Left ventricle myocardium inferior (tissue), 1 donor: ENCODE results near the gene PNMA8C. TPM values are rescaled to one million over a fixed set of nuclear protein-coding genes. Genes with fewer than 3 reads are reported as not detected.

Experiments used
- DNase-seq: peaks from one replicate; pipeline ENCODE4 v3.0.0-alpha.2; 2020
- H3K27ac ChIP-seq: fragments of 200-600 bp; replicated peaks from 2 replicates; pipeline ENCODE4 v1.8.0; 2021
- H3K27me3 ChIP-seq: fragments of 200-600 bp; 2 replicates; pipeline ENCODE4 v1.8.0; 2021; ENCODE audit warnings: low read depth
- H3K36me3 ChIP-seq: fragments of 200-600 bp; 2 replicates; pipeline ENCODE4 v1.8.0; 2021
- H3K4me1 ChIP-seq: fragments of 200-600 bp; 2 replicates; pipeline ENCODE4 v1.8.0; 2021
- H3K4me3 ChIP-seq: fragments of 200-600 bp; 2 replicates; pipeline ENCODE4 v1.8.0; 2021; ENCODE audit warnings: mild to moderate bottlenecking, moderate library complexity
- H3K9me3 ChIP-seq: fragments of 200-600 bp; replicated peaks from 2 replicates; pipeline ENCODE4 v1.8.0; 2021
- CTCF ChIP-seq: fragments of 200-600 bp; IDR thresholded peaks from 2 replicates; pipeline ENCODE4 v1.8.0; 2021; ENCODE audit warnings: antibody characterized with exemption, mild to moderate bottlenecking, borderline replicate concordance
- intact Hi-C: fragments of 100-400 bp; cut with micrococcal nuclease; formaldehyde crosslinking; loops from one replicate; pipeline ENCODE4 v1.11.0; 2022
- total RNA-seq: library from RNA; stranded (reverse); fragmentation: NEBNext Ultra II Directional; extraction: Animal tissue kit (Norgen Biotek cat#: 25700); gene quantifications from one replicate; pipeline ENCODE4 v1.2.1, GENCODE V29; 2021
- donor health status: DM: no; HTN: yes; CAD: no; lungs with severe emphysema.

Gene PNMA8C
- total RNA-seq, 1 donor from 2014 or later: not detected

GRCh38 chr19:46471116-46471733, 42.5 kb upstream of the PNMA8C start, which contains the start of gene PNMA8A:
Gene PNMA8A, minus strand, starts transcription at chr19:46471563. Its CDS starts 528 bp downstream, at chr19:46471035.
- H3K27ac ChIP-seq: peak within 1 kb of the TSS; percentile 78
- peaks cover 36% of the 10 kb centered on the region for H3K27me3 ChIP-seq
- H3K4me1 ChIP-seq: peaks cover 14% of the 10 kb centered on the region
- no peaks in the 10 kb centered on the region for H3K9me3 ChIP-seq
- no peaks in the 10 kb centered on the region for H3K36me3 ChIP-seq
- peak; percentile 74 for DNase-seq
- intact Hi-C loops: no loop called here
- H3K4me3 ChIP-seq: peak within 1 kb of the TSS; percentile 69
- TF ChIP-seq CTCF: no peak

DNA sequence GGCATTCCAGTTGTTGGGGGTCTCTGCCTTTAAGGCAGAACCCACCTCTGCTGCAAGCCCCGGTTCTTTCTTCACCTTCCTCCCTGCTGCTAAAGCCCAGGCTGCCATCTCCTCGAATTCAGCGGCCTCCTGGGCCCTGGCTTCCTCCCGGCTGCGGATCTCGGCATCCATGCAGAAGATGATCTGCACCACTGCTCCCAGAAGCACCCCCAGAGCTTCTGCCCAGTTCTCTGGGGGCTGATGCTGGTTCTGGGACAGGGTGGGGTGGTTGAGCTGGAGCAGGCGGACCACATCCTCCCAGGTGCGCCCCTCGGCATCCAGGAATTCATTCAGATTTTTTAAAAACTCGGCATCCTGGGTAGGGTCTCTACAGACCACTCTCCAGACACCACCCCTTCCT, 41.6 kb upstream of the PNMA8C start:
- intact Hi-C loops: no loop called here
- Histone ChIP-seq H3K4me3 (peak overlapping the region; percentile 69), H3K9me3 (no peaks in the 10 kb centered on the region), H3K36me3 (no peaks in the 10 kb centered on the region), H3K4me1 (peaks cover 14% of the 10 kb centered on the region), H3K27me3 (peaks cover 36% of the 10 kb centered on the region), H3K27ac (peak overlapping the region; percentile 78)
- no peak for TF ChIP-seq CTCF
- DNase-seq: no peak

- no peak for DNase-seq
- intact Hi-C loops: no loop called here
- H3K27me3 ChIP-seq: peaks cover 29% of the 10 kb centered on the region
- H3K27ac ChIP-seq: peak overlapping the region; percentile 78
- TF ChIP-seq CTCF: no peak
- no peaks in the 10 kb centered on the region for H3K9me3 ChIP-seq
- no peak overlapping the region for H3K4me3 ChIP-seq
- H3K36me3 ChIP-seq: no peaks in the 10 kb centered on the region
- peaks cover 14% of the 10 kb centered on the region for H3K4me1 ChIP-seq
Measured at GRCh38 chr19:46469541-46470185, 40.9 kb upstream of the PNMA8C start.

DNA sequence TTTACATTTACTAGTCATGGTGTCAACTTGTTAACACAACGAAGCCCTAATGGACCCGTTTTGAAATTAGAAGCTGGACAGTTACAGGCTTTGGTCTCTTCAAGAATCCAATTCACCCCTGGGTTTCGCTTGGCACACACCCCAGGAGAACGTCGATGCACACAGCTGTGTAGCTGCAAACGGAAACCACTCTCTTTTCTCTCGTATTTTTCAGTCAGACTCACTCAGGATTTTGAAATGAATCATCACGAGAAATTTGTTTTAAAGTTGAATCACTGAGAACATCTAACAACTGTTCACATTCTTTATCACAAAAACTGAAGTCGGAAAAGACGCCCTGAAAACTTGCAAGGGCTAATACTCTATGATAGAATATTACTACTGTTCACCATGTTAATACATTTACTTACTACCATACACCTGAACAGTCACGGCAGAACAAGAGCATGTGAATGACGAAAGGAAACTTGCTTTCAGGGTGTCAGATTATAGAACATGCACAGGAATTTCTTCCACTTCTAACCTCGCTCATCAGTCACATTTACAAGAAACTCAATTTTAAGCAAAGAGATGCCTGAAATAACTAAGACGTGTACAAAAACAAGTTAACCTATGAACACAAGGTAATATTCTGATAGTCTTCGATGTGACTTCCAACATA, 37.9 kb upstream of the PNMA8C start:
- H3K4me3 ChIP-seq: no peak overlapping the region
- H3K9me3 ChIP-seq: no peaks in the 10 kb centered on the region

DNA sequence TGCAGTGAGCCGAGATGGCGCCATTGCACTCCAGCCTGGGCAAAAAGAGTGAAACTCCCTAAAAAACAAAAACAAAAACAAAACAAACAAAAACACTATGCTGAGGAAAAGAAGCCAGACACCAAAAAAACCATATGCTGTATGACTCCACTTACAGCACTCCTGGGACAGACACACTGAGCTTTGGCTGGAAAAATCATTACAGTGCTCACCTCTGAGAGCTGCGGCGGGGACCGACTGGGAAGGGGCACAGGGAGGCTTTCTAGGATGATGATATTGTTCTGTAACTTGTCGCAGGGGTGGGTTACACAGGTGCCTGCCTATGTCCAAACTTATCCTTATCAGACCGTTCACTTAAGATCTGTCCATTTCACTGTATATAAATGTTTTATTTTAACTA, 34.8 kb upstream of the PNMA8C start:
- Histone ChIP-seq H3K4me1 (no peaks in the 10 kb centered on the region), H3K4me3 (no peak overlapping the region), H3K27ac (no peak overlapping the region), H3K36me3 (no peaks in the 10 kb centered on the region), H3K9me3 (no peaks in the 10 kb centered on the region), H3K27me3 (peaks cover 4% of the 10 kb centered on the region)
- TF ChIP-seq CTCF: no peak
- DNase-seq: no peak
- intact Hi-C loops: no loop called here

More for the DNA sequence above, 37.9 kb upstream of the PNMA8C start:
- intact Hi-C loops: no loop called here
- Histone ChIP-seq H3K27me3 (peaks cover 22% of the 10 kb centered on the region), H3K4me1 (peaks cover 10% of the 10 kb centered on the region), H3K27ac (peak overlapping the region; percentile 27), H3K36me3 (no peaks in the 10 kb centered on the region)
- TF ChIP-seq CTCF: no peak
- peak; percentile 56 for DNase-seq
